AG04450 (cell line): ENCODE results near the gene IGFBP4. TPM values are rescaled to one million over a fixed set of nuclear protein-coding genes. Genes with fewer than 3 reads are reported as not detected.
A peak's percentile ranks its signal among the peaks of the same experiment; 100 is the strongest.

Source experiments
- CTCF ChIA-PET: fragments of 300-600, 350-600 bp; formaldehyde crosslinking; extraction: SDS; loops from one replicate; lab custom pipeline; 2022; ENCODE audit warnings: antibody characterized with exemption, inconsistent platforms; lab: Charles Lee
- POLR2A ChIA-PET: fragments of 350-600 bp; formaldehyde crosslinking; extraction: SDS; loops from one replicate; lab custom pipeline; 2021; ENCODE audit warnings: antibody characterized with exemption, inconsistent platforms; lab: Yijun Ruan, JAX
- DNase-seq: peaks from one replicate; pipeline ENCODE4 v3.0.0-alpha.2; 2011; ENCODE audit warnings: low read depth, low spot score
- H3K27ac ChIP-seq: one replicate; pipeline ENCODE4 v1.5.1; 2012; ENCODE audit warnings: low read depth, low read length, control low read depth
- H3K27me3 ChIP-seq: one replicate; pipeline ENCODE4 v1.6.0; 2012; ENCODE audit warnings: low read length; ENCODE audit not compliant: control insufficient read depth, insufficient read depth
- H3K4me3 ChIP-seq: 2 replicates; pipeline ENCODE4 v1.5.1; 2011; ENCODE audit warnings: mild to moderate bottlenecking, low read depth, low read length, control low read depth
- H3K9me3 ChIP-seq: 2 replicates; pipeline ENCODE4 v1.5.1; 2012; ENCODE audit warnings: low read length; ENCODE audit not compliant: control insufficient read depth, insufficient read depth
- CTCF ChIP-seq: IDR thresholded peaks from 2 replicates; pipeline ENCODE4 v1.5.1; 2011; ENCODE audit warnings: low read depth, low read length, control low read depth, inconsistent platforms
- polyA plus RNA-seq: library from polyadenylated mRNA; depleted of rRNA; stranded (reverse); fragments of >200 nt; gene quantifications from 2 replicates; pipeline ENCODE4 v1.2.3, GENCODE V29; 2011

The IGFBP4 gene
- polyA plus RNA-seq, 1 experiment: 1,026 TPM

GRCh38 chr17:40448213-40448638 is 5.0 kb downstream of the IGFBP4 start:
- H3K9me3 ChIP-seq: no peaks in the 10 kb centered on the region
- CTCF ChIA-PET: interaction anchor here (0.8 to 3.0 kb wide), 6 partner anchors 28 to 146 kb away, joined by 3 to 14 read pairs (median 4); no protein-coding TSS in a partner anchor
- H3K27ac ChIP-seq: peak overlapping the region; percentile 39
- peak overlapping the region; percentile 98 for H3K4me3 ChIP-seq
- TF ChIP-seq CTCF: no peak
- no peak for DNase-seq
- no peaks in the 10 kb centered on the region for H3K27me3 ChIP-seq
- POLR2A ChIA-PET: interaction anchor here (1.6 kb wide), 1 partner anchor 15 kb away, joined by 5 read pairs; no protein-coding TSS in a partner anchor

DNA sequence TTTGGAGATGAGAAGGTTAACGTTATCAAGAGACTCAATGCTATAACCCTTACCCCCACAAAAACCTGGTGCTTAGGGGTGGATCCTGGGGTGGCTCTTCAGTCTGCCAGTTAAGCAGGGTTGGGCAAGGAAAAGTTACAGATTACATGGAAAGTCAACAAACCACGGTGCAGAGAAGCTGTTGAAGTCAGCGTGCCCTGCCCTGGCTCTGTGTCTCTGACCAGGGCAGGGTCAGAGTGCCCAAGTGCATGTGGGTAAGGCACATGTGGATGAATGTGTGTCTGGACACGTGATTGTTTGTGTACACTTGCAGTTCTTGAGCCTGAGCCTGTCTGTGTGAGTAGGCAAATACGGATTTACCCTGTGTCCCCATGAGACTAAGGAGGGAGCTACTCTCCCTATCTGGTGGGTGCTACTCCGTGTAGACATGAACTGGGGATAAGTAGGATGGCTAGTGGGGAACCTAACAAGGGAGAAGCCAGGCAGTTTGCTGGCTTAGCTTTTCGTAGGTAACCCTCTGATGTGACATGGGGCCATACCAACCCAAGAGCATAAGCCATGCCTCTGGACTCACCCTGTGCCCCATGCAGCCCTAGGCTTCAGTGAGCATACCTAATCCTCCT is 5.5 kb downstream of the IGFBP4 start:
- no peak overlapping the region for H3K27ac ChIP-seq
- H3K27me3 ChIP-seq: no peaks in the 10 kb centered on the region
- POLR2A ChIA-PET: interaction anchor here (0.7 to 1.6 kb wide), 2 partner anchors 14 to 96 kb away, joined by 5 to 10 read pairs; no protein-coding TSS in a partner anchor
- DNase-seq: no peak
- peak overlapping the region; percentile 98 for H3K4me3 ChIP-seq
- no peak for TF ChIP-seq CTCF
- CTCF ChIA-PET: interaction anchor here (0.8 to 3.0 kb wide), 5 partner anchors 27 to 147 kb away, joined by 3 to 14 read pairs (median 4); no protein-coding TSS in a partner anchor
- no peaks in the 10 kb centered on the region for H3K9me3 ChIP-seq

- Histone ChIP-seq H3K27me3 (no peaks in the 10 kb centered on the region), H3K27ac (peak overlapping the region; percentile 85), H3K9me3 (no peaks in the 10 kb centered on the region), H3K4me3 (peak overlapping the region; percentile 22; the same call in 1 of the 2 replicates)
- DNase-seq: no peak
- POLR2A ChIA-PET: interaction anchor here (0.7 to 2.4 kb wide), 3 partner anchors 12 to 110 kb away, joined by 3 to 30 read pairs (median 7); no protein-coding TSS in a partner anchor
- CTCF ChIA-PET: interaction anchor here (0.9 to 2.9 kb wide), 4 partner anchors 11 to 109 kb away, joined by 3 to 10 read pairs (median 3); no protein-coding TSS in a partner anchor
- peak; percentile 57 for TF ChIP-seq CTCF
Observed at GRCh38 chr17:40450175-40450574, 6.9 kb downstream of the IGFBP4 start.

DNA sequence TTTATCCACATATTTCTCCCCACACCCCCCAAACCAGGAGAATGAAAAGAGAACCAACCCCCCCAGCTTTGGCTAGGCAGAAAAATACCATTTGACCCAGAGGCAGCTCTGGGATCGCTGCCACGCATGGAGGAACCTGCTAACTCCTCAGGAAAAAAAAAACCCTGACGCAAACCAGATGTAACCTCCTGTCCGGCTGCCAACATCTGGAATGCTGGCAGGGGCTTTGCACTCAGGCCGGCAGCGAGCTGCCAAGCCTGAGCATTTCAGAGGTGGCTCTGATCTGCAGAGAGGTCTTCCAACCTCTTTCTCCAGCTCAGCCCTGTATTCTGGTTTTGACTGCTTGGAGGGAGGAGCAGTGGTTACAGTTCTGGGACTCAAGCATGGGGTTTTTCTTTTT is 8.2 kb downstream of the IGFBP4 start:
- TF ChIP-seq CTCF: no peak
- POLR2A ChIA-PET: interaction anchor here (0.6 to 2.4 kb wide), 9 partner anchors 8 to 105 kb away, joined by 3 to 30 read pairs (median 5); no protein-coding TSS in a partner anchor
- peak; percentile 84 for DNase-seq

More for the DNA sequence above, 8.2 kb downstream of the IGFBP4 start:
- Histone ChIP-seq H3K9me3 (no peaks in the 10 kb centered on the region), H3K27ac (peak overlapping the region; percentile 85), H3K4me3 (no peak overlapping the region), H3K27me3 (no peaks in the 10 kb centered on the region)
- CTCF ChIA-PET: interaction anchor here (1.0 to 2.9 kb wide), 3 partner anchors 10 to 108 kb away, joined by 3 to 10 read pairs (median 7); no protein-coding TSS in a partner anchor
